Lower leg skin (tissue), 3 donors: Measurements from ENCODE around the gene SENP6.

Experiments
- CTCF ChIP-seq, 3 donors: fragments of 450-650 bp; IDR thresholded peaks; one replicate each; pipeline ENCODE4 v1.5.1; 2016; ENCODE audit warnings: antibody characterized with exemption in 3 of 3, mild to moderate bottlenecking in 3 of 3, moderate library complexity in 2 of 3
- POLR2A ChIP-seq, 2 donors: fragments of 450-650 bp; IDR thresholded peaks; one replicate each; pipeline ENCODE4 v1.6.1; 2016 to 2017; ENCODE audit warnings: antibody characterized with exemption in 2 of 2, mild to moderate bottlenecking in 1 of 2, moderate library complexity in 1 of 2

- TF ChIP-seq POLR2A (IDR thresholded peaks at IDR 0.05) (no peak), CTCF (IDR thresholded peaks at IDR 0.05) (no peak)
These were observed 12.7 kb upstream of the SENP6 start for GRCh38 chr6:75588948-75589347.
